IMR-90 (cell line): Measurements from ENCODE around the gene PGC. TPM values are rescaled to one million over a fixed set of nuclear protein-coding genes. Genes with fewer than 3 reads are reported as not detected.

Source experiments
- ATAC-seq: fragments of 200-7000 bp; cut with Tn5 transposase; 2 replicates; pipeline ENCODE4 v1.9.1; 2020; ENCODE audit warnings: low read depth, mild to moderate bottlenecking, moderate library complexity
- BruUV-seq: library from RNA; stranded (reverse); fragments of 400-500 nt; replicated peaks from 2 replicates; lab custom pipeline; 2021; lab: Mats Ljungman, UMichigan
- CTCF ChIA-PET: fragments of 300-600 bp; formaldehyde crosslinking; extraction: SDS; loops from one replicate; lab custom pipeline; 2021; ENCODE audit warnings: antibody characterized with exemption; lab: Yijun Ruan, JAX
- POLR2A ChIA-PET: fragments of 300-600 bp; sonication (Branson Sonifier 250); formaldehyde crosslinking; loops from one replicate; lab custom pipeline; 2022; ENCODE audit warnings: antibody characterized with exemption; ENCODE audit not compliant: unreplicated experiment; lab: Charles Lee
- DNase-seq: peaks from one replicate; pipeline ENCODE4 v3.0.0; 2013
- H2AFZ ChIP-seq: replicated peaks from 2 replicates; pipeline ENCODE3; 2013; ENCODE audit warnings: low read length, mild to moderate bottlenecking; ENCODE audit not compliant: poor library complexity
- H2AK5ac ChIP-seq: 2 replicates; pipeline ENCODE4 v1.6.1; 2013; ENCODE audit warnings: low read depth, low read length, inconsistent platforms
- H2AK9ac ChIP-seq: replicated peaks from 2 replicates; pipeline ENCODE3; 2013; ENCODE audit warnings: mild to moderate bottlenecking, low read depth, low read length, moderate library complexity; ENCODE audit not compliant: poor library complexity
- H2BK120ac ChIP-seq: 2 replicates; pipeline ENCODE4 v1.6.1; 2013; ENCODE audit warnings: low read depth, low read length, inconsistent platforms
- H2BK15ac ChIP-seq: 3 replicates; pipeline ENCODE4 v1.6.1; 2013; ENCODE audit warnings: low read depth, low read length, inconsistent platforms
- H2BK20ac ChIP-seq: 2 replicates; pipeline ENCODE4 v1.6.1; 2013; ENCODE audit warnings: low read depth, mild to moderate bottlenecking, inconsistent platforms, low read length, moderate library complexity
- H2BK5ac ChIP-seq: 2 replicates; pipeline ENCODE4 v1.6.1; 2013; ENCODE audit warnings: mild to moderate bottlenecking, low read depth, low read length, inconsistent platforms; ENCODE audit not compliant: poor library complexity, severe bottlenecking
- H3K14ac ChIP-seq: replicated peaks from 2 replicates; pipeline ENCODE4 v1.6.1; 2013; ENCODE audit warnings: low read depth, low read length, inconsistent platforms
- H3K18ac ChIP-seq: 2 replicates; pipeline ENCODE4 v1.6.1; 2013; ENCODE audit warnings: low read depth, low read length, control low read depth
- H3K23ac ChIP-seq: 2 replicates; pipeline ENCODE4 v1.6.1; 2013; ENCODE audit warnings: low read depth, low read length, inconsistent platforms
- H3K27ac ChIP-seq: 2 replicates; pipeline ENCODE4 v1.5.1; 2013; ENCODE audit warnings: mild to moderate bottlenecking, control low read depth, low read length; ENCODE audit not compliant: insufficient read depth
- H3K27me3 ChIP-seq: 2 replicates; pipeline ENCODE4 v1.6.1; 2013; ENCODE audit warnings: low read length; ENCODE audit not compliant: control insufficient read depth, insufficient read depth
- H3K36me3 ChIP-seq: 2 replicates; pipeline ENCODE4 v1.6.1; 2013; ENCODE audit warnings: low read length, mixed read lengths; ENCODE audit not compliant: control insufficient read depth, insufficient read depth
- H3K4ac ChIP-seq: 2 replicates; pipeline ENCODE4 v1.6.1; 2013; ENCODE audit warnings: low read depth, low read length, inconsistent platforms
- H3K4me1 ChIP-seq: 2 replicates; pipeline ENCODE4 v1.6.1; 2013; ENCODE audit warnings: low read length, mixed read lengths; ENCODE audit not compliant: control insufficient read depth, insufficient read depth
- H3K4me2 ChIP-seq: 2 replicates; pipeline ENCODE4 v1.6.1; 2013; ENCODE audit warnings: low read depth, mild to moderate bottlenecking, control low read depth, low read length, moderate library complexity
- H3K4me3 ChIP-seq: 2 replicates; pipeline ENCODE4 v1.5.1; 2013; ENCODE audit warnings: low read depth, mild to moderate bottlenecking, control low read depth, low read length, moderate library complexity; ENCODE audit not compliant: insufficient read depth
- H3K56ac ChIP-seq: 2 replicates; pipeline ENCODE4 v1.6.1; 2013; ENCODE audit warnings: low read length, inconsistent platforms; ENCODE audit not compliant: insufficient read depth; ENCODE audit errors: extremely low read depth
- H3K79me1 ChIP-seq, 2 experiments: 2 replicates each; pipeline ENCODE4 v1.6.1; 2013; ENCODE audit warnings: low read length in 2 of 2, inconsistent platforms in 1 of 2, low read depth in 1 of 2
- H3K9ac ChIP-seq: 2 replicates; pipeline ENCODE4 v1.6.1; 2013; ENCODE audit warnings: low read depth, low read length, control low read depth
- H3K9me1 ChIP-seq: 2 replicates; pipeline ENCODE4 v1.6.1; 2013; ENCODE audit warnings: low read length, inconsistent platforms; ENCODE audit not compliant: insufficient read depth
- H3K9me3 ChIP-seq: 2 replicates; pipeline ENCODE4 v1.6.1; 2013; ENCODE audit warnings: low read length; ENCODE audit not compliant: control insufficient read depth, insufficient read depth
- H4K20me1 ChIP-seq: 2 replicates; pipeline ENCODE4 v1.6.1; 2013; ENCODE audit warnings: low read length, inconsistent platforms; ENCODE audit not compliant: insufficient read depth
- H4K5ac ChIP-seq: 2 replicates; pipeline ENCODE4 v1.6.1; 2013; ENCODE audit warnings: mild to moderate bottlenecking, low read depth, low read length, control low read depth
- H4K8ac ChIP-seq, 2 experiments: 2 replicates each; pipeline ENCODE4 v1.6.1; 2013; ENCODE audit warnings: low read depth in 2 of 2, low read length in 2 of 2, control low read depth in 1 of 2, inconsistent platforms in 1 of 2
- H4K91ac ChIP-seq: 2 replicates; pipeline ENCODE4 v1.6.1; 2013; ENCODE audit warnings: low read depth, low read length, inconsistent platforms; ENCODE audit not compliant: insufficient read depth
- BHLHE40 ChIP-seq: fragments of 150-350 bp; IDR thresholded peaks from 2 replicates; pipeline ENCODE4 v1.6.1; 2016; ENCODE audit warnings: mild to moderate bottlenecking, low read depth, low read length
- CEBPB ChIP-seq: IDR thresholded peaks from 2 replicates; pipeline ENCODE4 v1.6.1; 2012; ENCODE audit warnings: low read depth, low read length, improper control_type of control experiment
- CHD1 ChIP-seq: IDR thresholded peaks from 2 replicates; pipeline ENCODE4 v1.6.1; 2012; ENCODE audit warnings: low read depth, low read length, improper control_type of control experiment
- MAZ ChIP-seq: IDR thresholded peaks from 2 replicates; pipeline ENCODE4 v1.6.1; 2012; ENCODE audit warnings: low read depth, mild to moderate bottlenecking, low read length, improper control_type of control experiment, moderate library complexity, borderline replicate concordance
- MXI1 ChIP-seq: IDR thresholded peaks from 2 replicates; pipeline ENCODE4 v1.6.1; 2012; ENCODE audit warnings: low read depth, mild to moderate bottlenecking, low read length, moderate library complexity, borderline replicate concordance
- NFE2L2 ChIP-seq: fragments of 150-350 bp; IDR thresholded peaks from 2 replicates; pipeline ENCODE4 v1.6.1; 2016; ENCODE audit warnings: low read depth, mild to moderate bottlenecking, low read length
- POLR2A ChIP-seq: IDR thresholded peaks from 2 replicates; pipeline ENCODE4 v1.6.1; 2012; ENCODE audit warnings: mild to moderate bottlenecking, low read depth, low read length
- RFX5 ChIP-seq: IDR thresholded peaks from 2 replicates; pipeline ENCODE4 v1.8.0; 2012; ENCODE audit warnings: low read depth, mild to moderate bottlenecking, low read length, moderate library complexity
- WGBS, 2 experiments: methylation state at CpG; one replicate each; pipeline versions ENCODE4 v1.1.5 to v1.1.7; 2013; ENCODE audit warnings: missing lambda C conversion rate in 2 of 2; ENCODE audit not compliant: insufficient read length in 1 of 2; ENCODE audit errors: extremely low coverage in 2 of 2; 5-methylcytosine and 5-hydroxymethylcytosine counted together
- dilution Hi-C: fragments of 300-500 bp; cut with HindIII; formaldehyde crosslinking; loops from one replicate; pipeline ENCODE4 v1.14.3; 2018; ENCODE audit warnings: low sequenced_read_pairs; ENCODE audit not compliant: unreplicated experiment
- in situ Hi-C: fragments of 300-500 bp; cut with MboI; formaldehyde crosslinking; loops from 3 replicates; pipeline ENCODE4 v1.14.3; 2019; ENCODE audit warnings: low sequenced_read_pairs, inconsistent platforms, mixed read lengths
- intact Hi-C: fragments of 100-400 bp; cut with micrococcal nuclease; formaldehyde crosslinking; loops from 2 replicates; pipeline ENCODE4 v1.10.0; 2022
- polyA plus RNA-seq, 3 experiments: library from polyadenylated mRNA; depleted of rRNA; stranded (reverse); fragments of >200 nt; gene quantifications; 2 replicates each; pipeline ENCODE4 v1.2.3, GENCODE V29; 2012; ENCODE audit warnings: low replicate concordance in 1 of 3
- total RNA-seq: library from RNA; depleted of rRNA; stranded (reverse); fragments of >200 nt; gene quantifications from 2 replicates; pipeline ENCODE4 v1.2.3, GENCODE V29; 2012
- TF ChIP-seq, protein P1 (sequence below): fragments of 150-350 bp; IDR thresholded peaks from 2 replicates; pipeline ENCODE4 v1.6.1; 2016; ENCODE audit warnings: low read depth, mild to moderate bottlenecking, low read length, moderate library complexity, borderline replicate concordance
- TF ChIP-seq, protein P2 (sequence below): fragments of 150-350 bp; IDR thresholded peaks from 2 replicates; pipeline ENCODE4 v1.6.1; 2017; ENCODE audit warnings: mild to moderate bottlenecking, antibody characterized with exemption, low read length, low read depth

PGC gene
- total and polyA plus RNA-seq, 2 of the 4 experiments (the other 2 are of a cell fraction) = not detected

DNA sequence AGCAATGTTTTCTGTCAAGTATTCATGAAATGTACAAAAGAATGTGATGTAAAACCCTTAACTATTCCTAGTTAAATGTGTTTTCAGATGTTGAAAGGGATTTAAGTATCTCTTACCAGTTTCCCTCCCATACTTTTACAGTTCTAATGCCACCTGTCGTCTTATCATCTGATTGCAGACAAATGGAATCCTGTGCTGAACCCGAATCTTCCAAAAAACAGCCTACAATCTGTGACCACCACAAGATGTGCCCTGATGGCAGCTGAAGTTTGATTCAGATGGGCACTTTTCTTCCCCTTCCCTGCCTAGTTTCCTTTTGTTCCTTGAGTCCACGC is 42.2 kb upstream of the PGC start:
- in situ Hi-C loops = loop anchor here (10.0 kb wide), 1 partner anchor 145 kb away; no protein-coding TSS in a partner anchor
- CTCF ChIA-PET = interaction anchor here (0.8 kb wide), 1 partner anchor 11 kb away, joined by 3 read pairs; no protein-coding TSS in a partner anchor
- H3K9me3 ChIP-seq = no peaks in the 10 kb centered on the region
- no peak overlapping the region for H3K4me2 ChIP-seq
- no peak overlapping the region for H2BK15ac ChIP-seq
- no peak overlapping the region for H3K4me3 ChIP-seq
- H3K36me3 ChIP-seq = peaks cover 15% of the 10 kb centered on the region
- H3K27ac ChIP-seq = no peak overlapping the region
- H2AK9ac ChIP-seq = no peak overlapping the region
- H2AFZ ChIP-seq = no peak overlapping the region
- intact Hi-C loops = loop anchor here (10.0 kb wide), 2 partner anchors 375 to 425 kb away; partner anchors contain the start of gene MRPS10
- no peaks in the 10 kb centered on the region for H4K20me1 ChIP-seq
- peaks cover 7% of the 10 kb centered on the region for H3K4me1 ChIP-seq
- TF ChIP-seq POLR2A (no peak), CEBPB (no peak), CHD1 (no peak), MXI1 (no peak), NFE2L2 (no peak), BHLHE40 (no peak), MAZ (no peak), RFX5 (no peak)
- TF ChIP-seq, protein P1, sequence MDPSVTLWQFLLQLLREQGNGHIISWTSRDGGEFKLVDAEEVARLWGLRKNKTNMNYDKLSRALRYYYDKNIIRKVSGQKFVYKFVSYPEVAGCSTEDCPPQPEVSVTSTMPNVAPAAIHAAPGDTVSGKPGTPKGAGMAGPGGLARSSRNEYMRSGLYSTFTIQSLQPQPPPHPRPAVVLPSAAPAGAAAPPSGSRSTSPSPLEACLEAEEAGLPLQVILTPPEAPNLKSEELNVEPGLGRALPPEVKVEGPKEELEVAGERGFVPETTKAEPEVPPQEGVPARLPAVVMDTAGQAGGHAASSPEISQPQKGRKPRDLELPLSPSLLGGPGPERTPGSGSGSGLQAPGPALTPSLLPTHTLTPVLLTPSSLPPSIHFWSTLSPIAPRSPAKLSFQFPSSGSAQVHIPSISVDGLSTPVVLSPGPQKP = no peak
- TF ChIP-seq, protein P2, sequence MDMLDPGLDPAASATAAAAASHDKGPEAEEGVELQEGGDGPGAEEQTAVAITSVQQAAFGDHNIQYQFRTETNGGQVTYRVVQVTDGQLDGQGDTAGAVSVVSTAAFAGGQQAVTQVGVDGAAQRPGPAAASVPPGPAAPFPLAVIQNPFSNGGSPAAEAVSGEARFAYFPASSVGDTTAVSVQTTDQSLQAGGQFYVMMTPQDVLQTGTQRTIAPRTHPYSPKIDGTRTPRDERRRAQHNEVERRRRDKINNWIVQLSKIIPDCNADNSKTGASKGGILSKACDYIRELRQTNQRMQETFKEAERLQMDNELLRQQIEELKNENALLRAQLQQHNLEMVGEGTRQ = no peak
- 83% methylated on average over 1 of the region's 3 CpGs; no CpG with 5 or more reads in 1 of the 2 experiments for WGBS, 2 experiments
- H3K79me1 ChIP-seq = peaks cover 22 to 33% of the 10 kb centered on the region in 2 experiments
- no peak overlapping the region for H4K8ac ChIP-seq
- no peak overlapping the region for H4K5ac ChIP-seq
- no peak overlapping the region for H3K23ac ChIP-seq
- POLR2A ChIA-PET = no interaction called here
- H3K14ac ChIP-seq = no peak overlapping the region
- no peak overlapping the region for H2BK5ac ChIP-seq
- no TSS peak for BruUV-seq
- no peak for ATAC-seq
- 0 out of 2 replicates have a peak, but pooled peaks cover 3% of the 10 kb centered on the region for H3K9me1 ChIP-seq
- no peak overlapping the region for H3K56ac ChIP-seq
- DNase-seq = no peak
- dilution Hi-C loops = no loop called here
- H2AK5ac ChIP-seq = no peak overlapping the region
- H3K9ac ChIP-seq = no peak overlapping the region
- H3K4ac ChIP-seq = no peak overlapping the region
- H3K27me3 ChIP-seq = no peaks in the 10 kb centered on the region
- H2BK20ac ChIP-seq = no peak overlapping the region
- no peak overlapping the region for H4K91ac ChIP-seq
- no peak overlapping the region for H2BK120ac ChIP-seq
- no peak overlapping the region for H3K18ac ChIP-seq
